Measurements from ENCODE around the gene EZH2. TPM values are rescaled to one million over a fixed set of nuclear protein-coding genes. Genes with fewer than 3 reads are reported as not detected.

The EZH2 gene
- total and polyA plus RNA-seq, 2 donors (not counting 1 experiment from before 2014, with no cell fraction given): 7.1 to 10.1 TPM

GRCh38 chr7:148849393-148850098 is 34.5 kb downstream of the EZH2 start:
- Histone ChIP-seq H3K9me3 (ENCODE audit: control insufficient read depth, insufficient read depth, low read depth, low read length) (no peaks in the 10 kb centered on the region), H3K4me3 (replicated peaks in 1 of 4; ENCODE audit: control extremely low read depth in 1 of 4, insufficient read depth in 1 of 4, low read depth in 3 of 4, low read length in 4 of 4) (no peak overlapping the region), H4K20me1 (ENCODE audit: control insufficient read depth, extremely low read depth, insufficient read depth, low read length) (no peaks in the 10 kb centered on the region), H2AFZ (ENCODE audit: low read length) (peak overlapping the region; percentile 25), H3K4me1 (ENCODE audit: control insufficient read depth, extremely low read depth, insufficient read depth, low read length) (no peaks in the 10 kb centered on the region), H3K4me2 (ENCODE audit: extremely low read depth, insufficient read depth, low read length) (peak overlapping the region; percentile 6), H3K27me3 (ENCODE audit: control insufficient read depth, insufficient read depth, low read length) (no peaks in the 10 kb centered on the region), H3K79me2 (ENCODE audit: control insufficient read depth, insufficient read depth, low read length) (peaks cover 68% of the 10 kb centered on the region), H3K36me3 (ENCODE audit: control insufficient read depth, insufficient read depth, low read length) (no peaks in the 10 kb centered on the region), H3K9ac (ENCODE audit: insufficient read depth, low read length) (no peak overlapping the region), H3K27ac (ENCODE audit: insufficient read depth, low read length) (no peak overlapping the region)
- TF ChIP-seq CTCF (conservative IDR thresholded peaks at IDR 0.05 in 1 of 2, IDR thresholded peaks at IDR 0.05 in 1 of 2; ENCODE audit: low read depth in 1 of 2, low read length in 2 of 2) (no peak), EZH2 (IDR thresholded peaks at IDR 0.05; ENCODE audit: low read length, missing control alignments) (no peak)
- DNase-seq (ENCODE audit: low read depth in 2 of 2): peak in 1 of 2 donors; percentile 31

GRCh38 chr7:148847815-148848734 is 36.0 kb downstream of the EZH2 start:
- Histone ChIP-seq H3K27me3 (ENCODE audit: control insufficient read depth, insufficient read depth, low read length) (no peaks in the 10 kb centered on the region), H3K4me3 (replicated peaks in 1 of 4; ENCODE audit: control extremely low read depth in 1 of 4, insufficient read depth in 1 of 4, low read depth in 3 of 4, low read length in 4 of 4) (no peak overlapping the region), H3K79me2 (ENCODE audit: control insufficient read depth, insufficient read depth, low read length) (peaks cover 56% of the 10 kb centered on the region), H3K4me1 (ENCODE audit: control insufficient read depth, extremely low read depth, insufficient read depth, low read length) (no peaks in the 10 kb centered on the region), H4K20me1 (ENCODE audit: control insufficient read depth, extremely low read depth, insufficient read depth, low read length) (no peaks in the 10 kb centered on the region), H3K9ac (ENCODE audit: insufficient read depth, low read length) (no peak overlapping the region), H3K36me3 (ENCODE audit: control insufficient read depth, insufficient read depth, low read length) (no peaks in the 10 kb centered on the region), H3K4me2 (ENCODE audit: extremely low read depth, insufficient read depth, low read length) (no peak overlapping the region), H2AFZ (ENCODE audit: low read length) (no peak overlapping the region), H3K27ac (ENCODE audit: insufficient read depth, low read length) (no peak overlapping the region), H3K9me3 (ENCODE audit: control insufficient read depth, insufficient read depth, low read depth, low read length) (no peaks in the 10 kb centered on the region)
- TF ChIP-seq EZH2 (IDR thresholded peaks at IDR 0.05; ENCODE audit: low read length, missing control alignments) (no peak), CTCF (conservative IDR thresholded peaks at IDR 0.05 in 1 of 2, IDR thresholded peaks at IDR 0.05 in 1 of 2; ENCODE audit: low read depth in 1 of 2, low read length in 2 of 2) (no peak)
- DNase-seq (ENCODE audit: low read depth in 2 of 2): no peak

GRCh38 chr7:148838905-148839304 is 45.2 kb downstream of the EZH2 start:
- no peaks in the 10 kb centered on the region for H4K20me1 ChIP-seq (ENCODE audit: control insufficient read depth, extremely low read depth, insufficient read depth, low read length)
- H3K36me3 ChIP-seq (ENCODE audit: control insufficient read depth, insufficient read depth, low read length): no peaks in the 10 kb centered on the region
- H3K9ac ChIP-seq (ENCODE audit: insufficient read depth, low read length): no peak overlapping the region
- TF ChIP-seq EZH2 (IDR thresholded peaks at IDR 0.05; ENCODE audit: low read length, missing control alignments) (no peak), CTCF (conservative IDR thresholded peaks at IDR 0.05 in 1 of 2, IDR thresholded peaks at IDR 0.05 in 1 of 2; ENCODE audit: low read depth in 1 of 2, low read length in 2 of 2) (no peak)
- H3K4me3 ChIP-seq (replicated peaks in 1 of 4; ENCODE audit: control extremely low read depth in 1 of 4, insufficient read depth in 1 of 4, low read depth in 3 of 4, low read length in 4 of 4): no peak overlapping the region
- H3K27me3 ChIP-seq (ENCODE audit: control insufficient read depth, insufficient read depth, low read length): no peaks in the 10 kb centered on the region
- H3K4me2 ChIP-seq (ENCODE audit: extremely low read depth, insufficient read depth, low read length): no peak overlapping the region
- no peaks in the 10 kb centered on the region for H3K9me3 ChIP-seq (ENCODE audit: control insufficient read depth, insufficient read depth, low read depth, low read length)
- no peak overlapping the region for H2AFZ ChIP-seq (ENCODE audit: low read length)
- no peak overlapping the region for H3K27ac ChIP-seq (ENCODE audit: insufficient read depth, low read length)
- peaks cover 8% of the 10 kb centered on the region for H3K79me2 ChIP-seq (ENCODE audit: control insufficient read depth, insufficient read depth, low read length)
- no peak for DNase-seq (ENCODE audit: low read depth in 2 of 2)
- no peaks in the 10 kb centered on the region for H3K4me1 ChIP-seq (ENCODE audit: control insufficient read depth, extremely low read depth, insufficient read depth, low read length)
